ENCODE measurements around the gene MYOG.
A peak's percentile ranks its signal among the peaks of the same experiment; 100 is the strongest.

MYOG gene

DNA sequence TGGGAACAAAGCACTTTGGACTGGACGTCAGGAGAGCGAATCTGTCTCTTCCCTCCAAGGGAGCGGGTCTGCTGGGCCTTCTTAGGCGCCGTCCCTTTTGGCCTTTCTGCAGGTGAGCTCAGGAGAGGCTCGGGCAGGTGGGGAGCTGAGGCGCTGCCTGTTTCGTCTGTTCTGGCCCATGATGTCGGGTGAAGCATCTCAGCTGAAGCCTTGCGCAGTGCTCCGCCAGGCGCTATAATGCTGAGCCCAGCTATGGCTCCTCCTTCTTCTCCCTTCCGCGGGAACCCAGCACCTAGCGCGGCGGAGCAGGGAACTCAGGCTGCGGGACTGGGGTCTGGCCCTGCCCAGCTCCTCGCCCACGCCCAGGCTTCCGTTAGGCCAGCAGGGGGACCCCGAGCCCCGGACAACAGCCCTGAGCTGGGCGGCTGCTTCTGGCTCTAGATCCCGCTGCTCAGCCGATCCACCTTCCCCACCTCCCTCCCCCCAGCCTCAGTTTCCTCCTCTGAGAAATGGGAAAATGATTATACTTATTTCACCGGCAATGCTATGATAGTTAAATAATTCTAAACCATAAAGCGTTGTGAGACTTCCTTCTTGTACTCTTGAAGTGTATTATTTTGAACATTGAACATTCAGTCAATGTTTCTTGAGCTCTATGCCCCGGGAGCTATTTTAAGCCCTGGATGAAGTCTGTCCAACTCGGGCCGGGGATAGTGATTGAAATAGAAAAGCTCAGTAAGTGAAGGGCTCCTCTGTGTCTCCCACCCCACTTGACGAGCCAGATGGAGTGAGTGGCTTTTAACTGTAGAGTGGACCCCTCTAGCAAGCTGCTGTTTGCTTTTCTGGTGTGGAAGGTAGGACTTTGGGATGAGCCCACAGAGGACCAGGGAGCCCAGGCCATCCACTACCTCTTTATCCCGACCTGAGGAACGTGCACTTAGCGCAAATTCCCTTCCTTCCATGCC, 32.1 kb upstream of the MYOG start:
- peak; percentile 8 to 31 for DNase-seq

GRCh38 chr1:203116091-203116820, 30.4 kb upstream of the MYOG start:
- DNase-seq, result no peak

DNA sequence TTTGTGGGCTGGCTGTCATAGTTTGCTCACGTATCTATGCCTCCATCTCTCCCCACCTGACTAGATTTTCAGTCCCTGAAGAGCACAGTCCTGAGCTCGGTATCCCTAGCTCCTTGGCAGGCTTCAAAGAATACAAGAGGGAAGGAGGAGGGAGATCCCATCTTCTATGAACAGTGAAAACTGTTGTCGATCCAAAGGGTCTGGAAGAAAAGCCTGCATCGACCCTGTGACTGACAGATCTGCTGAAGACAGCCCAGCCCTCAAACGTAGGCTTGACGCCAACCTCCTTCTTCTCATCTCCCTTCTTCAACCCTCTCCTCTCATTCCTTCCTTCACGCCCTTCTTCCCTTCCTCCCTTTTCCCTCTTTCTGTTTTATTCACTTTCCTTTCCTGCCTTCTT, 28.4 kb upstream of the MYOG start:
- no peak for DNase-seq

DNA sequence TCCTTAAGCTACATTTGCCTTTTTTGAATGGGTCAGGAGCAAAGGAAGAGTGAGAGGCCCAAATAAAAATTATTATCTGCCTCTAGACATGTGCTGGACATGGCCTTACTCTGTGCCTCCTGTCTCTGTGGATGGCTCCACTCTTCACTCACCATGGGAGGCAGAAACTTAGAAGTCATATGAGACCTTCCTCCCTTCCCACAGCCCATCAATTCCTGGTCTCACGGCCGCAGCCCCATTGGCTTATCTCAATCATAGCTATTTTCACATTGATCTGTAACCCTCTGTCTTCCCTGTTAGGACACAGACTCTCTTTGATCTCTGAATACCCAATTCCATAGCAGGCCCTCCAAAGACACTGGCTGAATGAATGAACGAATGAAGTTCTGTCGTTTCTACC, 27.5 kb upstream of the MYOG start:
- no peak for DNase-seq

DNA sequence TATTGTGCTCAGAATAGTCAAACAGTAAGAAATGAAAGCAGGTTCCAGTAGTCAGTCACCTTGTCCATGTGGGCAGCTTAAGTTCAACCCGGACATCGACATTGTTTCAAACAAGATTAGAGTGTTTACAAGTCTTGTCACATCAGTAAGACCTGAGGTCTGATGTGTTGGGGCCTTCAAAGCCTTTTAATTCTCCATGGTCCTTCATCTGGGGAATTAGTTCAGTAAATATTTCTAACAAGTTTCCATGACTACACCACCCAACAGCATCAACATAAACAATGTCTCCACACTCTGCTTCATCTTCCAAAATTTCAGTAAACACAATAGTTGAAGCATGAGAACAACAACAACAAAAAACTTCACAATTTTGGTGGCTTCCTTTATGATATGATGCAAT, 26.7 kb upstream of the MYOG start:
- DNase-seq, result no peak

GRCh38 chr1:203104789-203105390, 19.1 kb upstream of the MYOG start:
- no peak for DNase-seq

DNA sequence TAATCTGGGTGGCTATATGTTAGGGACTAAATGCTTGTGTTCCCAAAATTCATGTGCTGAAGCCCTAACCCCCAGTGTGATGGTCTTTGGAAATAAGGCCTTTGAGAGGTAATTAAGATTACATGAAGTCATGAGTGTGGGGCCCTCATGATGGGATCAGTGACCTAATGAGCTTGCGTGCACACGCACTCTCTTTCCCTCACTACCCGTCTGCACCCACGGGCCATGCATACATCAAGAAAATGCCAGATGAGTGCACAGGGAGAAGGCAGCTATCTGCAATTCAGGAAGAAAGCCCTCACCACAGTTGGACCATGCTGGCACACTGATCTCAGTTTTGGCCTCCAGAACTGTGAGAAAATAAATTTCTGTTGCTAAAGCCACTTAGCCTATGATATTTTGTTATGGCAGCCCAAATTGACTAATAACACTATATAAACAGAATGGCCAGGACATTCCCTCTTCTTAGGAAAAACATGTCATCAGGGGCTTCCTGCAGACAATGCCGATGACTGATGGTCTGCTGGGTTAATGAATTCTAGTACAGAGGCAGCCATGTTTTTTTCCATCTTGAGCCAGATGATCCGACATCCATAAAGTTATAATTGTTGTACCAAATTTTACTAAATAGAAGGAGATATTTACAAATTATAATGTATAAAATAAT, 18.1 kb upstream of the MYOG start:
- DNase-seq, result no peak

DNA sequence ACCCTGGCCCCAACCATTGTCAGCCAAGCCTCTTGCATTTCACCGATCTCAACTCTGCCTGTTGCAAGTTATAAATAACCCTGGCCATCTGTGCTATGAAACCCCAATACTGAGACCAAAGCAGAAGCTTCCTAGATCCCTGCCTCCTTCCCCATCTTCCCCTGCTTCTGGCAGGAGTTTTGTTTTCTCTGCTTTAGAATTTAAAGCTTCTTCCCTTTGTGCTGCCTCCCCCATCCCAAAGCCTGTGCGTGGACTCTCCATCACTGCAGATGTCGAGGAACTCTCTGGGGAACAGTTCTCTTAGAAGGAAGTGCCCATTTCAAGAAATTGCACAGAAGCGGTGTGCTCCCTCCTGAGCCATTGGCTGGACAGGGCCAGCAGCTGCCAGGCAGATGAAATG, 17.4 kb upstream of the MYOG start:
- no peak for DNase-seq

- DNase-seq, result no peak
Observed at GRCh38 chr1:203101813-203102634, 16.2 kb upstream of the MYOG start.

DNA sequence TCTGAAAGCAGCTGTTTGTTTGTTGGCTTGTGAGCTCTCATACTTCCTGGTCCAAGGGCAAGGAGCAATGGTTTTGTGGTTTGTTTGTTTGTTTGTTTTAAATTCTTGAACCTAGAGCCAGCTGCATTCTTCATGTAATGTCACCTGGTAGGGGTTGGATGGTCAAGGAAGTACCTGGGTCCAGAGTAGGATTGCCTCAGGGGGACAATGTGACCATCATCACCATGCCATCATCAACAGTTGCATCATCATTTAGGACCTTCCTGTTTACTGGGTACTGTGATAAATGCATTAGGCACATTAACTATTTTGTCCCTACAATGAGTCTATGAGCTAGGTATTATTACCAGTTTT, 14.7 kb upstream of the MYOG start:
- DNase-seq, result no peak

DNA sequence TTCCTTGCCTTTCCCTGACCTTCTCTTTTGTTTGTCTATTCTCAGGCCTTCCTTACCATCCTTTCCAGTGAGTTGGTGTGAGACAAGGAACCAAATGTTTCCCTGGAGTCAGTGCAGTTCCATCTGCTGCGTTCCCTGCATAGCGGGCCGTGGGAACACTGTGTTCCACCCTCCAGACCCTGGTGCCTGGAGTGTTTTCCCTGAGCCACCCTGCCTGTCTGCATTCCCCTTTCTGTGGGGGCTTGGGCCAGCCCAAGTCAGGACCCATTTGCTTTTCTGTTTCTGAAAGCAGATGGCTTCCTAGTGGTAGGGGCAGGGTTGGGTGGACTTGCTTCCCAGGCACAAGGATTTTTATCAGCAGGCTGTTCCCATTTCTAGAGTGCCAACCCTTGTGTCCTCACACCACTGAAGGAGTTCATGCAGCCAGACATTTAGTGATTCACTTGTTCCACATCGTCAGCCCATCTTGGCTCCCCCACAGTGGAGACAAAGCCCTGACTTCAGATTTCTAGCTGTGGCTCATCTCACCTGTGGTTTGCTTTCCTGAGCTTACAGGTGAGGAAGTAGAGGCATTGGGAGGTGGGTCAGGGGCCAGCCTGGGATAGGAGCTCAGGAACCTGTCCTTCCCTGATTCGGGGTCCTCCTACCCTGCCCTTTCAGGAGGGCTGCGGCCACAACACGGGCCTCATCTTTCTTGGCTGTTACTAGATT, 14.1 kb upstream of the MYOG start:
- no peak for DNase-seq

GRCh38 chr1:203098914-203099520, 13.2 kb upstream of the MYOG start:
- no peak for DNase-seq

DNA sequence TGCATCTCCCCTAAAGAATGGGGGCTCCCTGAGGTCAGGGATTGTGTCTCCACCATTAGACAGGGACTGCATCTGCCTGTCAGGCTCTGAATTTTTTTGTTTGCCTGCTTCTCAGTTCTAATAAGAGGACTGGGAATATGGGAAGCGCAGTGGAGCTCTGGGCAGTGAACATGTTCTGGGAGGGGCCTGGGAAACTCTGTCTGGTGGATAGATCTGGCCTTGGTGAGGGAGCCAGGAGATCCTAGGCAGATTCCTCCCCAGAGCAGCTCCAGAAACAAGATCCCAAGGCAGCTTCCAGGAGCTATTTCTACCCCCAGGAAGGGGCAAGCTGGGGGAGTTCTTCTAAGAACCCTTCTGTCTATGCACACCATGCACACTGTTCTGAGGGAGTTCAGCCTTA, 12.6 kb upstream of the MYOG start:
- no peak for DNase-seq

DNA sequence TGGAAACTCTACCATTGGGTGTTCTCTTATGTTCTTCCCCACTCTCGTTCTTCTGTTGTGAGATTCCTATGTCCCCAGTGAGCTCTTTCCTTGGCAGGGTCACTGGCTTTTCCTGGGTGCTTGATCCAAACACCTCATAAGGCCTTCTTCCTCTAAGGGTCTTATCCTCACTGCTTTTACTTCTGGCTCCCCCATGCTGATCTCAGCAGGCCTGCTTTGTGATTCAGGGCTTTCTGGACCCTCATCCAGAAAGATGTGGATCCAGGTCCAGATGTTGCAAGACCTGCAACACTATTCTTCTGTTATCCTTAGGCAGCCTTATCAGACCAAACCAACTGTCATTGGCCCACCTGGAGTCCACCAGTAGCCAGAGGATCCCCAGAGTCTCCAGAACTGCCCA, 11.2 kb upstream of the MYOG start:
- DNase-seq, result no peak

GRCh38 chr1:203096566-203096965, 10.8 kb upstream of the MYOG start:
- DNase-seq, result no peak

- DNase-seq, result no peak
Observed at GRCh38 chr1:203095061-203095690, 9.4 kb upstream of the MYOG start.

DNA sequence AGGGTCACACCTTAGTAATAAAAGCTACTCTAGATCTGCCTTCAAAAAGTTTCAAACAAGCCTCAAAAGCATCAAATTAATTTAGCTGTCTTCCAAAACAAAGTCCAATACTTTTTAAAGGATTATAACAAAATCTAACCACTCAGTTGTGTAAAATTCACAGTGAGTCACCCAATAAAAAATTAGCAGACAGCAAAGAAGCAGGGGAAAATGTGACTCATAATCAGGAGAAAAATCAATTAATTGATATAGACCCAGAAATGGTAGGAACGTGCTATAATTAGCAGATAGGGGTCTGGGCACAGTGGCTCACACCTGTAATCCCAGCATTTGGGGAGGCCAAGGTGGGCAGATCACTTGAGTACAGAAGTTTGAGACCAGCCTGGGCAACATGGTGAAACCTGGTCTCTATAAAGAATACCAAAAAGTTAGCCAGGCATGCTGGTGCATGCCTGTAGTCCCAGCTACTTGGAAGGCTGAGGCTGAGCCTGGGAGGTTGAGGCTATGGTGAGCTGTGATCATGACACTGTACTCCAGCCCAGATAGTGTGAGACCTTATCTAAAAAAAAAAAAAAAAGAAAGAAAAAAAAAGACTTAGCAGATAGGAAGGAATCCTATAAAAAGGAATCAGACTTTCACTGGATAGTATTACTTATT, 8.1 kb upstream of the MYOG start:
- DNase-seq, result no peak

- no peak for DNase-seq
Observed at GRCh38 chr1:203091761-203092330, 6.0 kb upstream of the MYOG start.

DNA sequence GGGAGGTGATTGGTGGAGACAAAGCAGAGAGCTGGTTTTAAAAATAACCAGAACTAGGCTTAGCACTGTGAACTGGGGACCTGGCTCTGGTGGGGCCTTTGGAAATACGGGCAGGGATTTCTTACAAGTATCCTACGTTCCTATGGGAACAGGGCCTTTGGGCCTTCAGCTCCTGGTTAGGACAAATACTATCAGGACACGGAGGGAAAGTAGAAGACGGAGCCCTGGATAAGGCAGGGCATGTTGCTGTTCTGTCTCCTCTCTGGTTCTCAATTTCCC, 5.3 kb upstream of the MYOG start:
- no peak for DNase-seq

All from CD4-positive, alpha-beta T cell treated with Interleukin-1 beta for 1 hour (primary cell).